GM19328 (cell line): ENCODE results near the gene KLHL29.

Experiments used
- ATAC-seq: cut with Tn5 transposase; IDR thresholded peaks from one replicate; pipeline ENCODE4 v1.9.1; 2021; ENCODE audit warnings: mild to moderate bottlenecking, moderate library complexity; ENCODE audit not compliant: unreplicated experiment

Gene KLHL29

DNA sequence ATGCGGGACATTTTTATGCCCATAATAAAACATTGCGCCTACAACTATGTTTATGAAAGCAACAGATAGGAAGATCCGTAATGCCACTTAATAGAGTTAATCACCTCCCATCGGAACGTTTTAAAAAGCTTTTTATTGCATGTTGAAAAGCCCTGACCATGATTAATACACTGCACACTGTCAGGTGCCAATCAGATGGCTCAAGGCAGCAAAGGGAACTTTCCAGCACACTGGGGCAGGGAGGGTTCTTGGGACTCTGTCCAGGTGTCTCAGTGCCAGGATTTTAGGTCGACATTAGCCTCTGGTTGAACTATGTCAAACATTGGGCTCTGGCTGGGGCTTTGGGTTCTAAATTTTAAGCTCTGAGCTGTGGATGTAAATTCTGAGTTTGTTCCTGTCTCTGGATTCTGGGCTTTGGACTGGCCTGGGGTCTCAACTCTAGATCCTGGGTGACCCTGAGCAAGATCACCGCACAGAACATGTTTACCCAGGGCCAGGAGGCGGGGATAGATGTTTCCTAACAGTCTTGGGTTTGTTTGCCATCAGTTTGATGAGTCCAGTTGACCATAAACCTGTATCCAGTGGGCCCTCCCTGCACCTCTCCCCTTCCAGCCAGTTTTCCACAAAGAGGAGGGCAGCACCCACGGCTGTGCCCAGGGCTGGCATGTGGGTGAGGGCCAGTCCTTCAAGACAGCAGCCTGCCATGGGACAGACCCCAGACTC is 279.2 kb downstream of the KLHL29 start:
- ATAC-seq, result no peak

DNA sequence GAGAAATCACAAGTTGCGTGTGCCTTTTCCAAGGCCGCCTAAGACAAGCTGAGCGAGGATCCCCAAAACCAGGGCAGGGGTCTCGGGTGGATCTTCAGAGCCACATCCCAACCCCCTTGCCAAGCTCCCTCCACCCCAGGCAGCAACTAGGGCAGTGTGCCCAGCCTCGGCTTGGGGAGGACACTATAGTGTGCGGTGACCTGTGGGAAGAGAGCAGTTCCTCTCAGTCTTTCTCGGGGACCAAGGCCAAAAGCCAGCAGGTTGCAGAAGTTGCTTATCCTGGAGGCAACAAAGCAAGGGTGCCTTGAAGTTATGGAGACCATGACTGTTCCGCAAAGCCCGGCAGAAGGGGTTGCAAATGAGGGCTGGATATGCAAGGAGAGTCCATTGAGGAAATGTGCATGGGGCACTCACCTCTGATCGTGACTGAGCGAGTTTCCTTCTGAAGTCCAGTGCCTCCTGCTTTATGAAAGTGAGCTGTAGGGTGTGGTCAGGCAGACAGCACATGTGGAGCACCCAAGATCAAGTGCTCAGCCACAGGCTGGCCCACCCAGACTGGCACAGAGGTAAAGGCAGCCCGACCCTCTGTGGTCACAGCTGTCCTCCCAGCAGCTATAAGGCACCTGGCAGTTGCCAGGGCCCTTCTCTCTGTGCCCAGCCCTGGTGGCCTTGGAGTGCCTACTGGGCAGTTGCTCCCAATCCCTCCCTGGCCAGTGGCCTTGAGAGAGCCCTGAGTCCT is 281.4 kb downstream of the KLHL29 start:
- ATAC-seq, result no peak

GRCh38 chr2:23666980-23667357 is 282.0 kb downstream of the KLHL29 start:
- no peak for ATAC-seq

DNA sequence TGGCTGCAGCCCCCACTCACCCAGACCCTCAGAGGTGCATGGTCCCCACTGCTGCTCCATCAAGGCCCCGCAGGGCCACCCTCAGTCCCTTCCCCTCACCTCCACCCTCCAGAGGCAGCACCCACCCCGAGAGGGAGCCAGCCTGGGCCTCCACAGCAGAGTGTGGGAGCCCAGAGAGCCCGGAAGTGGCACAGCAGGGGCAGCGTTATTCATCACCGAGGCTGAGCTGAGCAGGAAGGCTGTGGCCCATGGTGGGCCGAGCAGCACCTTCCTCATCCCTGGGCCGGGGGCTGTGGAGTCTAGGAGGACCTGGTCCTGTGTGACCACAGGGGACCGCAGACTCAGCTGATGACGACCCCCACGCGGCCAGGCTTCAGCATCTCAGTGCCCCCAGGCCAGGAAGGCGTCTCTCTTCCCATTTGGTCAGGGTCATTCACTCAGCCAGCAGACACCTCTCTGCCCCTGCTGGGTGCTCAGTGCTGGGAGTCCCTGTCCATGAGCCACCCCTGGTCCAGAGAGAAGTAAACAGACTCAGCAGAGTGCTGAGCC is 283.9 kb downstream of the KLHL29 start:
- no peak for ATAC-seq

- ATAC-seq, result no peak
These were observed 284.6 kb downstream of the KLHL29 start for GRCh38 chr2:23669413-23670244.

DNA sequence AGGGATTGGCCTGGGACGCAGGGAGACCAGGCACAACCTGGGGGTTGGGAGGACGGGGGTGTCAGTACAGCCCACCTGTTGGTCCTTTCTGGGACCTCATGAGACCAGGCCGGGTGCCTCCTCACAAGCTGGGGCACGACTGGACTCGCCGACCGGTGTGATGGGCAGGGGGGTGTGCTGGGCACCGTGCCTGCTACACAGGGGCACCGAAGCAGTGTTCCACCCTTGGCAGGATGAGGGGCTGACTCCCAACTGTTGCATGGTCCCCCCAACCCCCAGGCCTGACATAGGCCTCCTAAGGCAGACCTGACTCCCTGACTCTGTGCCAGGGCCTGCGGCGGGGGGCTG is 285.2 kb downstream of the KLHL29 start:
- no peak for ATAC-seq

GRCh38 chr2:23673082-23673481 is 288.1 kb downstream of the KLHL29 start:
- no peak for ATAC-seq

DNA sequence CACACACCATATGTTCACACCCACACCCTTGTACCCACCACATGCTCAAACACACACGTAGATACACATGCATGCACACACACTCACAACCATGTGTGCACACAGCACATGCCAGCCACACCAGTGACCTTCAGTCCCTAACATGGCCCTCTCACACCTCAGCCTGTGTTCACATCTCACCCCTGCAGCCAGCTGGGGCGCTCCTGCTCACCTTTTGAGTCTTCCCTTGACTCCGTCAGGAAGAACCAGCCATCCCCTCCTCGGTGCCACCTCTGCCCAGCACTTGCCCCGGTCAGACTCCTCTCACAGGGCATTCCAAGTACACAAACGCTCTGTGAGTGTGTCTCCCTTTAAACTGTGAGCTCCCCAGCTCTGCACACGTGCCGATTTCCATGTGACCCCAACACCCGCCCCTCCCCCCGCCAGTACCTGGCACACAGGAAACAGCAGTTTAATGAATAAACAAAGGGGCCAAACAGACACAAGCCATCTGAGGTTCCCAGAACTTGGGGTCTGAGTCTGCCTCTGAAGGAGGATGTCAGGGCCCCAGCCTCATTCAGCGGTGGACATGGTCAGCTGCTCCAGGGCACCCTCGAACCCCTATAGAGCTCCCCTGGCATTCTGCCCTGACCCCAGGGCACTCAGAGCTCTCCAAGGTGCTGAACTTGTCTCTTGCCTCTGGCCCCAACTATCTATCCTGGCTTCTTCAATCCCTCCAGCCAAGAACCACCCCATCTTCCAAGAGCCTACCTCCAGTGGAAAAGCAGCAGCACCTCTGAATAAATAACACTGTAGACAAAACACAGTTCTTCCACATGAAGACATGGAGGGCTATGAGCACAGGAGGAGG is 289.1 kb downstream of the KLHL29 start:
- ATAC-seq, result no peak

- ATAC-seq, result no peak
These were observed 290.5 kb downstream of the KLHL29 start for GRCh38 chr2:23675506-23675905.

- no peak for ATAC-seq
These were observed 292.9 kb downstream of the KLHL29 start for GRCh38 chr2:23677836-23678235.

- no peak for ATAC-seq
These were observed 294.1 kb downstream of the KLHL29 start for GRCh38 chr2:23679044-23679443.

DNA sequence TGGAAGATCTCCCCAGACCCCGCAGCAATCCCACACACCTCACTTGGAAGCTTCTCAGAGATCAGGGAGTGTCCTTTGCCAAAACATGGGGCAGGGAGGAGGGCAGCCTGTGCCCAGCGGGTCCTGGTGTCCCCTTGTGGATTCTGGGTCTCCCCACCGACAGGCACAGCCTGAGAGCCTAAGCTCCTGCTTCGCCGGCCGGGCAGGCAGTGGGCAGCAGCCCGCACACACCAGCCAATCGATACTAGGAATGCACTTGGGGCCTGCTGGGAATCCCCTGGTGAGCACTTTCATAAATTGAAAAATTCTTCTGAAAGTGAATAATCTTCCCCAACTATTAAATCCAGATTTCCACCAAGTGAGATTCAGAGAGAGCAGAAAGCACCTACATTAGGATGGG is 296.0 kb downstream of the KLHL29 start:
- no peak for ATAC-seq

GRCh38 chr2:23681356-23682140 is 296.6 kb downstream of the KLHL29 start:
- ATAC-seq, result no peak

DNA sequence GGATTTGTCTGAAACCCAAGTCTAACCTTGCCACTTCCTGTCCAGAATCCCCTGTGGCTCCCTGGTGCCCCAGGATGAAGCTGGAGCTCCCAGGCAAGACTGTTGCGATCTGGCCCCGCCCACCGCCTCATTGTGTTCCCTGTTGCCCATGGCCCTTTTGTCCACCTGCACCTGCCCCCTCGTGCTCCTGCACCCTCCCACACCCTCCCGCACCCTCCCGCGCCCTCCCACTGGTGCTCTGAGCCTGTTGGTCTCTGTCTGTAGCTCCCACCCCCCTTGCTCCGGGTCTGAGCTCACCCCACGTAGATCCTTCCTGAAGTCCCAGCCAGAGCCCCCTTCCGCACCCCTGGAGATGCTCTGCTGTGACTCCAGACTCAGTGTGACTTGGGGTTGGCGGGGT is 297.5 kb downstream of the KLHL29 start:
- no peak for ATAC-seq

DNA sequence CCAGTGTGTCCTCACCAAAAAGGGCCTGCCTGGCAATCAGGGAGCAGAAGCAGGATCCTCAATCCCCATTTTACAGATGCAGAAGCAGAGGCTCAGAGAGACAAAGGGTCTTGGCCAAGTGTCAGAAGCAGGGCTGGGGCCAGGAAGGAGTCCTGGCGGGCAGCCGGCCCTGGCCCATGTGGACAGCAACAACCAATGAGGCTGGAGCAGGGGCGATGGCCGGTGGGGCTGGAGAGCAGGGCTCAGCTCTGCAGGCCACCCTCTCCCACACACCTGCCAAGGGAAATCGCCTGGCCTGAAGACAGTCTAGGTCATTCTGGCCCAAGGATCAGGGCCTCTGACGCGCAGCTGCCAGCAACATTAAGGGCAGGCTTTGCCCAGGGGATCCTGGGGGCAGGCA is 298.0 kb downstream of the KLHL29 start:
- no peak for ATAC-seq

- ATAC-seq, result no peak
These were observed 299.6 kb downstream of the KLHL29 start for GRCh38 chr2:23684395-23685176.

- ATAC-seq, result no peak
These were observed 300.2 kb downstream of the KLHL29 start for GRCh38 chr2:23685181-23685580.

DNA sequence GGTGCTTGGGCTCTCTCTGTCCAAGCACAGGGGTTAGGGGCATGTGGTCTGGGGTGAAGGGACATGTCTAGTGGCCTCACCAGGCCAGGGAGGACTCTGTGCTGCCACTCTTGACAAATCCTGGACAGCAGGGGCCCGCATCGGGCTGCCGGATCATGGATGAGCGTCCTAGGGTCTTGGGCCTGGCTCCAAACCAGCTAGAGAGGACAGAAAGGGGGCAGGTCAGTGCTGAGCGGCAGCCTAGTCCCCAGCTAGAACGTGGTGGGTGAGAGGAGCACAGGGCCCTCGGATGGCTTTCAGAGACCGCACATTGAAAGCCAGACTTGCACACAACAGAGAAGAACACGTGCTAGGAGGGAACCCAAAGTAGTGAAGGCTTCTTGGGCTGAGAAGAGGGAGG is 300.7 kb downstream of the KLHL29 start:
- ATAC-seq, result no peak

DNA sequence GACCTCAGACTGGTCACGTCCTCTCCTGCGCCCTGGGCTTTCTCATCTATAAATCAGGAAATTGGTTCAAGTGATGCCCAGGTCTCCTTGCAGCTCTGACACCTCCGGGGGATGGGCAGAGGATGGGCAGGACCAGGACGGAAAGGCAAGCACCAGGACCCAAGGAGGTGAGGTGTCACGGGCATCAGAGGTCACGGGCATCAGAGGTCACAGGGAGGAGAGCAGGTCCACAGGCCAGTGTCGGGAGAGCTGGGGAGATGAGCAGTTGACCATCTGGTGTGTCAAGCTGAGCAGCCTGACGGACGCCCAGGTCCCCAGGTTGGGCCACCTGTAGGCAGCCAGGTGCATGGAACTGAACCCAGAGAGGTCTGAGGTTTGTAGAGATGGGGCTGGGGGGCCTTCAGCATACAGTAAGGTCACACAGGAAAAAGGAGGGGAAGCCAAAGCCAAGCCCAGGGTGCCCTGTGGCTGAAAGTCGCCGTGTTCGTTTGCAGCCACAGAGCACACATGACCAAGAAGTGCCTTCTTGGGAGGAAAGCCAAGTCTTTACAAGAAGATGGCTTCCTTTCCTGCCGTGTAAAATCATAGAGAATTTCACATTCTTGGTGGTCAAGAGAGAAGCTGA is 301.5 kb downstream of the KLHL29 start:
- ATAC-seq, result no peak
